PC-3 (cell line): ENCODE measurements around the gene NKAIN2. TPM values are rescaled to one million over a fixed set of nuclear protein-coding genes. Genes with fewer than 3 reads are reported as not detected.

Experiments used
- ATAC-seq: fragments of 200-7000 bp; cut with Tn5 transposase; 2 replicates; pipeline ENCODE4 v1.9.1; 2020; ENCODE audit warnings: mild to moderate bottlenecking, moderate library complexity
- BruUV-seq: library from RNA; stranded (reverse); fragments of 400-500 nt; replicated peaks from 2 replicates; lab custom pipeline; 2021; lab: Mats Ljungman, UMichigan
- CTCF ChIA-PET: fragments of 300-600 bp; sonication (Branson Sonifier 250); formaldehyde crosslinking; loops from one replicate; lab custom pipeline; 2022; ENCODE audit warnings: antibody characterized with exemption; lab: Charles Lee
- POLR2A ChIA-PET: fragments of 300-600 bp; sonication (Branson Sonifier 250); formaldehyde crosslinking; loops from one replicate; lab custom pipeline; 2022; ENCODE audit warnings: antibody characterized with exemption; ENCODE audit not compliant: unreplicated experiment; lab: Charles Lee
- DNase-seq: peaks from one replicate; pipeline ENCODE4 v3.0.0-alpha.2; 2015
- H2AFZ ChIP-seq: fragments of 300-600 bp; sonication (generic); 2 replicates; pipeline ENCODE4 v1.6.0; 2016; ENCODE audit warnings: antibody characterized with exemption, low read length
- H3F3A ChIP-seq: fragments of 300-600 bp; sonication (generic); one replicate; pipeline ENCODE4 v1.6.0; 2017; ENCODE audit warnings: antibody characterized with exemption, low read length, control low read depth, mild to moderate bottlenecking; ENCODE audit not compliant: unreplicated experiment
- H3K27ac ChIP-seq: fragments of 300-600 bp; sonication (generic); 2 replicates; pipeline ENCODE4 v1.5.1; 2016; ENCODE audit warnings: mild to moderate bottlenecking, low read length
- H3K27me3 ChIP-seq: fragments of 300-600 bp; sonication (generic); 2 replicates; pipeline ENCODE4 v1.6.1; 2016; ENCODE audit warnings: low read length, mixed read lengths
- H3K36me3 ChIP-seq: fragments of 300-600 bp; sonication (generic); 2 replicates; pipeline ENCODE4 v1.6.1; 2016; ENCODE audit warnings: low read depth, mixed run types, low read length, mixed read lengths
- H3K4me1 ChIP-seq: fragments of 300-600 bp; sonication (generic); 2 replicates; pipeline ENCODE4 v1.5.1; 2016; ENCODE audit warnings: low read length; ENCODE audit not compliant: insufficient read depth
- H3K4me2 ChIP-seq: fragments of 300-600 bp; sonication (generic); 2 replicates; pipeline ENCODE4 v1.6.0; 2016; ENCODE audit warnings: low read length
- H3K4me3 ChIP-seq: fragments of 300-600 bp; sonication (generic); 2 replicates; pipeline ENCODE4 v1.5.1; 2016; ENCODE audit warnings: mild to moderate bottlenecking, low read length, mixed read lengths
- H3K79me2 ChIP-seq: fragments of 300-600 bp; sonication (generic); 2 replicates; pipeline ENCODE4 v1.6.1; 2017; ENCODE audit warnings: low read length, mixed read lengths
- H3K9ac ChIP-seq: fragments of 300-600 bp; sonication (generic); 2 replicates; pipeline ENCODE4 v1.6.0; 2016; ENCODE audit warnings: mild to moderate bottlenecking, low read length
- H3K9me2 ChIP-seq: fragments of 300-600 bp; sonication (generic); replicated peaks from 2 replicates; pipeline ENCODE4 v1.6.1; 2016; ENCODE audit warnings: mixed run types, low read length, mixed read lengths
- H3K9me3 ChIP-seq: fragments of 300-600 bp; sonication (generic); 2 replicates; pipeline ENCODE4 v1.6.1; 2016; ENCODE audit warnings: low read length, mixed read lengths
- H4K20me1 ChIP-seq: fragments of 300-600 bp; sonication (generic); 2 replicates; pipeline ENCODE4 v1.6.1; 2016; ENCODE audit warnings: low read length, mixed read lengths
- CTCF ChIP-seq: fragments of 300-600 bp; sonication (generic); conservative IDR thresholded peaks from 2 replicates; pipeline ENCODE4 v1.5.1; 2017; ENCODE audit warnings: antibody characterized with exemption, low read depth, mild to moderate bottlenecking, low read length
- EZH2 ChIP-seq: fragments of 300-600 bp; sonication (generic); IDR thresholded peaks from one replicate; pipeline ENCODE4 v1.6.1; 2017; ENCODE audit warnings: antibody characterized with exemption, mild to moderate bottlenecking, low read length; ENCODE audit not compliant: unreplicated experiment
- EZH2phosphoT487 ChIP-seq: fragments of 300-600 bp; sonication (generic); IDR thresholded peaks from 2 replicates; pipeline ENCODE4 v1.6.1; 2018; ENCODE audit warnings: mild to moderate bottlenecking, antibody characterized with exemption, low read length, borderline replicate concordance
- intact Hi-C: fragments of 100-400 bp; cut with micrococcal nuclease; formaldehyde crosslinking; loops from 2 replicates; pipeline ENCODE4 v1.9.0; 2023
- total RNA-seq: library from RNA; depleted of rRNA; stranded (reverse); fragments of >200 nt; gene quantifications from 2 replicates; pipeline ENCODE4 v1.2.3, GENCODE V29; 2014

Gene NKAIN2
- total RNA-seq, 1 experiment from 2014 or later = not detected

- intact Hi-C loops = no loop called here
- no peak for ATAC-seq
- CTCF ChIA-PET = no interaction called here
Observed at GRCh38 chr6:124053315-124053714, 249.7 kb downstream of the NKAIN2 start.

GRCh38 chr6:124054034-124054433, 250.4 kb downstream of the NKAIN2 start:
- ChIA-PET POLR2A (no interaction called here), CTCF (no interaction called here)
- no TSS peak for BruUV-seq
- intact Hi-C loops = no loop called here
- Histone ChIP-seq H3K4me2 (no peak overlapping the region), H3K9me3 (no peaks in the 10 kb centered on the region), H3K36me3 (no peaks in the 10 kb centered on the region), H3F3A (no peaks in the 10 kb centered on the region), H2AFZ (no peak overlapping the region), H3K4me1 (no peaks in the 10 kb centered on the region), H3K9ac (no peak overlapping the region), H3K9me2 (no peaks in the 10 kb centered on the region), H3K27me3 (no peaks in the 10 kb centered on the region), H3K27ac (no peak overlapping the region), H3K79me2 (no peaks in the 10 kb centered on the region), H3K4me3 (no peak overlapping the region), H4K20me1 (no peaks in the 10 kb centered on the region)
- no peak for ATAC-seq
- no peak for DNase-seq
- no peak for TF ChIP-seq EZH2
- TF ChIP-seq EZH2phosphoT487 = no peak
- TF ChIP-seq CTCF = no peak

More at GRCh38 chr6:124053315-124053714, 249.7 kb downstream of the NKAIN2 start:
- no peak overlapping the region for H3K9ac ChIP-seq
- H3F3A ChIP-seq = no peaks in the 10 kb centered on the region
- BruUV-seq = no TSS peak
- H3K9me2 ChIP-seq = no peaks in the 10 kb centered on the region
- no peak for DNase-seq
- no peaks in the 10 kb centered on the region for H3K9me3 ChIP-seq
- no peaks in the 10 kb centered on the region for H3K79me2 ChIP-seq
- POLR2A ChIA-PET = no interaction called here
- H3K27ac ChIP-seq = no peak overlapping the region
- H3K4me2 ChIP-seq = no peak overlapping the region
- no peaks in the 10 kb centered on the region for H3K36me3 ChIP-seq
- H4K20me1 ChIP-seq = no peaks in the 10 kb centered on the region
- H2AFZ ChIP-seq = no peak overlapping the region
- H3K27me3 ChIP-seq = no peaks in the 10 kb centered on the region
- H3K4me3 ChIP-seq = no peak overlapping the region
- no peaks in the 10 kb centered on the region for H3K4me1 ChIP-seq
- TF ChIP-seq EZH2 (no peak), EZH2phosphoT487 (no peak), CTCF (no peak)

- no TSS peak for BruUV-seq
Observed at GRCh38 chr6:124055395-124055794, 251.7 kb downstream of the NKAIN2 start.

More at GRCh38 chr6:124055395-124055794, 251.7 kb downstream of the NKAIN2 start:
- H3F3A ChIP-seq = no peaks in the 10 kb centered on the region
- CTCF ChIA-PET = no interaction called here
- H2AFZ ChIP-seq = no peak overlapping the region
- no peaks in the 10 kb centered on the region for H3K9me3 ChIP-seq
- intact Hi-C loops = no loop called here
- POLR2A ChIA-PET = no interaction called here
- ATAC-seq (no peak), DNase-seq (no peak)
- TF ChIP-seq EZH2phosphoT487 (no peak), EZH2 (no peak)
- H3K4me3 ChIP-seq = no peak overlapping the region
- no peaks in the 10 kb centered on the region for H3K79me2 ChIP-seq
- H3K27ac ChIP-seq = no peak overlapping the region
- H4K20me1 ChIP-seq = no peaks in the 10 kb centered on the region
- H3K36me3 ChIP-seq = no peaks in the 10 kb centered on the region
- no peaks in the 10 kb centered on the region for H3K9me2 ChIP-seq
- no peak overlapping the region for H3K4me2 ChIP-seq
- H3K27me3 ChIP-seq = no peaks in the 10 kb centered on the region
- H3K9ac ChIP-seq = no peak overlapping the region
- no peaks in the 10 kb centered on the region for H3K4me1 ChIP-seq
